Measurements from ENCODE around the gene ACAP3.

DNA sequence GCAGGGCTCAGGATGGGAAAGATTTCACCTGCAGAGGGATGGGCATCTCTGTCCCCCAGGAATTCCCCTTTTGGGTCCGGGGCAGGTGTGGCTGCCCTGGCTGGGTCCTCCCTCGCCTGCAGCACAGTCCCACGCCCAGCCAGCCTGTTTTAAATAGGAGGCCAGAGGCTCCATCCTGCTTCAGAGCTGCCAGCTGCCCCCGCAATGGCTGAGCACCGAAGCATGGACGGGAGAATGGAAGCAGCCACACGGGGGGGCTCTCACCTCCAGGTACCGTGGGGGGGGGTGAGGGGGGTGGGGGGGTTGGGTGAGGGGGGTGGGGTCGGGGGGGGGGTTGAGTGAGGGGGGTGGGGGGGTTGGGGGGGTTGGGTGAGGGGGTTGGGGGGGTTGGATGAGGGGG, 23.9 kb downstream of the ACAP3 start:
- TF ChIP-seq, protein P1, sequence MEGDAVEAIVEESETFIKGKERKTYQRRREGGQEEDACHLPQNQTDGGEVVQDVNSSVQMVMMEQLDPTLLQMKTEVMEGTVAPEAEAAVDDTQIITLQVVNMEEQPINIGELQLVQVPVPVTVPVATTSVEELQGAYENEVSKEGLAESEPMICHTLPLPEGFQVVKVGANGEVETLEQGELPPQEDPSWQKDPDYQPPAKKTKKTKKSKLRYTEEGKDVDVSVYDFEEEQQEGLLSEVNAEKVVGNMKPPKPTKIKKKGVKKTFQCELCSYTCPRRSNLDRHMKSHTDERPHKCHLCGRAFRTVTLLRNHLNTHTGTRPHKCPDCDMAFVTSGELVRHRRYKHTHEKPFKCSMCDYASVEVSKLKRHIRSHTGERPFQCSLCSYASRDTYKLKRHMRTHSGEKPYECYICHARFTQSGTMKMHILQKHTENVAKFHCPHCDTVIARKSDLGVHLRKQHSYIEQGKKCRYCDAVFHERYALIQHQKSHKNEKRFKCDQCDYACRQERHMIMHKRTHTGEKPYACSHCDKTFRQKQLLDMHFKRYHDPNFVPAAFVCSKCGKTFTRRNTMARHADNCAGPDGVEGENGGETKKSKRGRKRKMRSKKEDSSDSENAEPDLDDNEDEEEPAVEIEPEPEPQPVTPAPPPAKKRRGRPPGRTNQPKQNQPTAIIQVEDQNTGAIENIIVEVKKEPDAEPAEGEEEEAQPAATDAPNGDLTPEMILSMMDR (conservative IDR thresholded peaks at IDR 0.05; ENCODE audit: low read depth, low read length): peak; percentile 11; the same call in 1 of the 2 replicates
- TF ChIP-seq CEBPB (IDR thresholded peaks at IDR 0.05; ENCODE audit: low read depth, low read length) (no peak), MXI1 (IDR thresholded peaks at IDR 0.05; ENCODE audit: borderline replicate concordance, low read depth, low read length) (no peak), POLR2A (IDR thresholded peaks at IDR 0.05; ENCODE audit: low read depth, low read length) (no peak), MAFK (IDR thresholded peaks at IDR 0.05; ENCODE audit: low read depth, low read length) (no peak), RAD21 (IDR thresholded peaks at IDR 0.05; ENCODE audit: low read length) (no peak), CHD1 (IDR thresholded peaks at IDR 0.05; ENCODE audit: low read depth, low read length) (no peak)
- TF ChIP-seq, protein P2, sequence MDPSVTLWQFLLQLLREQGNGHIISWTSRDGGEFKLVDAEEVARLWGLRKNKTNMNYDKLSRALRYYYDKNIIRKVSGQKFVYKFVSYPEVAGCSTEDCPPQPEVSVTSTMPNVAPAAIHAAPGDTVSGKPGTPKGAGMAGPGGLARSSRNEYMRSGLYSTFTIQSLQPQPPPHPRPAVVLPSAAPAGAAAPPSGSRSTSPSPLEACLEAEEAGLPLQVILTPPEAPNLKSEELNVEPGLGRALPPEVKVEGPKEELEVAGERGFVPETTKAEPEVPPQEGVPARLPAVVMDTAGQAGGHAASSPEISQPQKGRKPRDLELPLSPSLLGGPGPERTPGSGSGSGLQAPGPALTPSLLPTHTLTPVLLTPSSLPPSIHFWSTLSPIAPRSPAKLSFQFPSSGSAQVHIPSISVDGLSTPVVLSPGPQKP (IDR thresholded peaks at IDR 0.05; ENCODE audit: borderline replicate concordance, low read depth, low read length): no peak
- TF ChIP-seq, protein P3, sequence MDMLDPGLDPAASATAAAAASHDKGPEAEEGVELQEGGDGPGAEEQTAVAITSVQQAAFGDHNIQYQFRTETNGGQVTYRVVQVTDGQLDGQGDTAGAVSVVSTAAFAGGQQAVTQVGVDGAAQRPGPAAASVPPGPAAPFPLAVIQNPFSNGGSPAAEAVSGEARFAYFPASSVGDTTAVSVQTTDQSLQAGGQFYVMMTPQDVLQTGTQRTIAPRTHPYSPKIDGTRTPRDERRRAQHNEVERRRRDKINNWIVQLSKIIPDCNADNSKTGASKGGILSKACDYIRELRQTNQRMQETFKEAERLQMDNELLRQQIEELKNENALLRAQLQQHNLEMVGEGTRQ (IDR thresholded peaks at IDR 0.05; ENCODE audit: low read depth, low read length): no peak
